ENCODE results near the gene TET3.

TET3 gene

DNA sequence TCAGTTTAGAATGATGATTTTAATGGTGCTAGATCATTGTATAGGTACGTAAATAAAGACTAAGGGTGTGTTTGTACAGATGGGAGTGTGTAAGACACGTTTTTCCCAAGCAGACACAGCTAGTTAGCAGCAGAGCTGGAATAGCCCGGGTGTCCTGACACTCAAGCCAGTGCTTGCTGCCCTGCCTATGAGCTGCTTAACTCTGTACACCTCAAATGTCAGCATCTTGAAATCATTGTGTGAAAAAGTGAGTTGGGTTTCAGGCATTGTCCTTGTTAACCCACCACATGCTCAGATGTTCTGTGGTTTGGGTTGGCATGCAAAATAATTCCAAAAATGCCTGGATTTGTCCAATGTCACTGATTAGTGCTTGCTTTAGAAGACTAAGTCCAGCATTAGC lies 13.0 kb upstream of the TET3 start:
- DNase-seq = no peak
- CTCF ChIA-PET = interaction anchor here (1.0 kb wide), 1 partner anchor 16 kb away, joined by 6 read pairs; no protein-coding TSS in a partner anchor
- peaks cover 4% of the 10 kb centered on the region for H3K27me3 Mint-ChIP-seq
- no peaks in the 10 kb centered on the region for H3K9me3 Mint-ChIP-seq
- H3K27ac Mint-ChIP-seq = peak overlapping the region; percentile 88
- peaks cover 68% of the 10 kb centered on the region for H3K4me1 Mint-ChIP-seq
- H3K36me3 Mint-ChIP-seq = peaks cover 2% of the 10 kb centered on the region
- peak overlapping the region; percentile 38 for H3K4me3 Mint-ChIP-seq

DNA sequence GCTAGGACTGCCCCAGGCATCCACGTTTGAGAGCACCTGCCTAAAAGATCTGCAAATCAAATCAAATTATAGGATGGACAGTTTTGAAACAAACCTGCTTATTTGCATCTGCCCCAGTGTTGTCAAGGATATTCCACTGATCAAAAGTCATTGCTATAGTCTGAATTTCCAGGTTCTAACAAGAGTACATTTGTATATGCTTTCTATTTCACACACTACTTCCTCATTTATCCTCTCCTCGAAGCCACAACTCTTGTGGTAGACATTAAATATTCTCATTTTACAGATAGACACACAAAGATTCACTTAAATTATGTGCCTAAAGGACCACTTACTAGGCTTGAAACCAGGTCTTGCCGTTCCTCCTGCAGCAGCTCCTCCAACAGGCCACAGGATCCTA lies 11.9 kb upstream of the TET3 start:
- Mint-ChIP-seq H3K4me1 (peaks cover 74% of the 10 kb centered on the region), H3K27ac (no peak overlapping the region), H3K4me3 (no peak overlapping the region), H3K36me3 (peaks cover 2% of the 10 kb centered on the region), H3K27me3 (peaks cover 4% of the 10 kb centered on the region), H3K9me3 (no peaks in the 10 kb centered on the region)
- no peak for DNase-seq
- CTCF ChIA-PET = interaction anchor here (1.0 kb wide), 1 partner anchor 15 kb away, joined by 6 read pairs; no protein-coding TSS in a partner anchor

GRCh38 chr2:73975731-73976130 lies 9.0 kb upstream of the TET3 start:
- Mint-ChIP-seq H3K9me3 (no peaks in the 10 kb centered on the region), H3K4me3 (no peak overlapping the region), H3K27me3 (peaks cover 4% of the 10 kb centered on the region), H3K27ac (no peak overlapping the region), H3K4me1 (peaks cover 73% of the 10 kb centered on the region), H3K36me3 (peaks cover 2% of the 10 kb centered on the region)
- DNase-seq = no peak
- CTCF ChIA-PET = no interaction called here

DNA sequence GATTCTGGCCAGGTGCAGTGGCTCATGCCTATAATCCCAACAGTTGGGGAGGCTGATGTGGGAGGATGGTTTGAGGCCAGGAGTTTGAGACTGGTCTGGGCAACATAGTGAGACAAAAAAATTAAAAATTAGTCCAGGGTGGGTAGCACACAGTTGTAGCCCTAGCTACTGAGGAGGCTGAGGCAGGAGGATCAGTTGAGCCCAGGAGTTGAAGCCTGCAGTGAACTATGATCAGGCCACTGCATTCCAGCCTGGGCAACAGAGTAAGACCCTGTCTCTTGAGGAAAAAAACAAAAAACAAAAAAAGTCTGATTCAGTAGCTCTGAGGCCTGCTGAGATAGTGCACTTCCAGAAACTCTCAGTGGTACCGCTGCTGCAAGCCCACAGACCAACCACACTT lies 7.9 kb upstream of the TET3 start:
- Mint-ChIP-seq H3K4me3 (no peak overlapping the region), H3K9me3 (no peaks in the 10 kb centered on the region), H3K4me1 (peaks cover 71% of the 10 kb centered on the region), H3K36me3 (peaks cover 2% of the 10 kb centered on the region), H3K27me3 (peaks cover 13% of the 10 kb centered on the region), H3K27ac (no peak overlapping the region)
- no peak for DNase-seq
- CTCF ChIA-PET = interaction anchor here (1.2 kb wide), 1 partner anchor 38 kb away, joined by 3 read pairs; no protein-coding TSS in a partner anchor

DNA sequence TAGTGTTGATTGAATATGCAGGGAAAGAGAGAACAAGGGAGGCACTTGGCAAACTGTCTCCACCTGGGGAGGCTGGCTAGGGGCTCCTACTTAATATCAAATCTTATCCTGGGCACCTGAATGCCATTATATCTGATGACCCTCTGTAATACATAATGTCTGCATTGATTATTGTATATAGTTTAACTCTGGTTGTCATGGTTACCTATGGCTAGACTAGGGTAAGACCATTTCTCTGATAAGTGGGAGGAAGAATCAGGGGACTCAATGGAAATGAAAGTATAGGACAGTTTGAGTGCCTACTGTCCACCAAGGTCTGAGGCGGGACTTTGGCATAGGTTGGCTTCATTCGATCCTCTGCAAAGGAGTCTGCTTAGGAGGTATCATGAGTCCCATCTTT lies 7.2 kb upstream of the TET3 start:
- peaks cover 68% of the 10 kb centered on the region for H3K4me1 Mint-ChIP-seq
- no peak for DNase-seq
- no peaks in the 10 kb centered on the region for H3K9me3 Mint-ChIP-seq
- H3K27me3 Mint-ChIP-seq = peaks cover 19% of the 10 kb centered on the region
- no peak overlapping the region for H3K27ac Mint-ChIP-seq
- CTCF ChIA-PET = interaction anchor here (1.2 kb wide), 1 partner anchor 39 kb away, joined by 3 read pairs; no protein-coding TSS in a partner anchor
- no peak overlapping the region for H3K4me3 Mint-ChIP-seq
- peaks cover 2% of the 10 kb centered on the region for H3K36me3 Mint-ChIP-seq

DNA sequence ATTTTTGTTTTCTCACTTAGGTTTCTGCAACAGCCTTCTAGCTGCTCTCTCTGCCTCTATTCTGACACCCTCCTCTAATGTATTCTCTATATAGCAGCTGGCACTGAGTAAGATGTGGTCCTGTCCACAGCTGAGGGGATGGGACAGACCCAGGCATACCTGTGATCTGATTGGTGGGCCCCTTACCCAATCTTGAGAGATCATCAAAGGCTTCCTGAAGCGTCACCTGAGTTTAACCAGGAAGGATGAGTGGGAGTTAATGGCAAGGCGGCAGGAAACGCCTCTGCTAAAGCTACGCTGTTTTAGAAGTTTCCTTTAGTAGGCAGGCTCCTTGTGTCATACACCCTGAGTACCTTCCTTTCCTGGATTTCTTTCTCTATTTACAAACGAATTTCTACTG lies 5.7 kb upstream of the TET3 start:
- H3K4me1 Mint-ChIP-seq = peaks cover 74% of the 10 kb centered on the region
- peak; percentile 76 for DNase-seq
- H3K4me3 Mint-ChIP-seq = peak overlapping the region; percentile 8
- CTCF ChIA-PET = interaction anchor here (0.7 to 1.6 kb wide), 3 partner anchors 10 to 151 kb away, joined by 3 to 7 read pairs (median 3); partner anchors contain the start of gene STAMBP
- H3K27me3 Mint-ChIP-seq = peaks cover 30% of the 10 kb centered on the region
- H3K9me3 Mint-ChIP-seq = no peaks in the 10 kb centered on the region
- H3K36me3 Mint-ChIP-seq = peaks cover 2% of the 10 kb centered on the region
- H3K27ac Mint-ChIP-seq = peak overlapping the region; percentile 83

GRCh38 chr2:73979686-73980085 lies 5.0 kb upstream of the TET3 start:
- H3K4me1 Mint-ChIP-seq = peaks cover 75% of the 10 kb centered on the region
- peak overlapping the region; percentile 5 for H3K4me3 Mint-ChIP-seq
- no peaks in the 10 kb centered on the region for H3K36me3 Mint-ChIP-seq
- H3K27ac Mint-ChIP-seq = no peak overlapping the region
- no peaks in the 10 kb centered on the region for H3K9me3 Mint-ChIP-seq
- peaks cover 32% of the 10 kb centered on the region for H3K27me3 Mint-ChIP-seq
- DNase-seq = no peak
- CTCF ChIA-PET = interaction anchor here (0.7 to 1.6 kb wide), 4 partner anchors 10 to 152 kb away, joined by 3 to 7 read pairs (median 3); partner anchors contain the start of gene STAMBP

DNA sequence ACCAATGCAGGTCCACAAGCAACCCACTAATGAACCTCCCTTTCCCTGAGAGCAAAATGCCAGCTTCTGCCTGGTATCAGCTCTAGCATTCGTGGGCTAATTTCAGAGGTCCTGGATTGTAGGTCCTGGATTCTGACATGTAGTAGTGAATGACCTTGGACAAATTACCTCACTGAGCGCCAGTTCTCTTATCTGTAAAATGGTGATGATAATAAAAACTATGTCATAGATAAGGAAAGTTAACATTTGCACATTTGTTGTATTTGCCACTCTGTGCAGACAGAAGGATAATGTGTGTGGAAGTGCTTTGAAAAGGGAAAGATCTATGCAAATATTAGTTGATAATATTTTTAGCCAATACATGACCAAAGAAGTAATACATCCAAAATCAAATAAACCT lies 4.1 kb upstream of the TET3 start:
- peaks cover 33% of the 10 kb centered on the region for H3K27me3 Mint-ChIP-seq
- peak overlapping the region; percentile 63 for H3K4me3 Mint-ChIP-seq
- H3K27ac Mint-ChIP-seq = no peak overlapping the region
- peaks cover 69% of the 10 kb centered on the region for H3K4me1 Mint-ChIP-seq
- CTCF ChIA-PET = interaction anchor here (0.8 to 1.3 kb wide), 3 partner anchors 51 to 156 kb away, joined by 3 read pairs; no protein-coding TSS in a partner anchor
- no peak for DNase-seq
- no peaks in the 10 kb centered on the region for H3K36me3 Mint-ChIP-seq
- no peaks in the 10 kb centered on the region for H3K9me3 Mint-ChIP-seq

DNA sequence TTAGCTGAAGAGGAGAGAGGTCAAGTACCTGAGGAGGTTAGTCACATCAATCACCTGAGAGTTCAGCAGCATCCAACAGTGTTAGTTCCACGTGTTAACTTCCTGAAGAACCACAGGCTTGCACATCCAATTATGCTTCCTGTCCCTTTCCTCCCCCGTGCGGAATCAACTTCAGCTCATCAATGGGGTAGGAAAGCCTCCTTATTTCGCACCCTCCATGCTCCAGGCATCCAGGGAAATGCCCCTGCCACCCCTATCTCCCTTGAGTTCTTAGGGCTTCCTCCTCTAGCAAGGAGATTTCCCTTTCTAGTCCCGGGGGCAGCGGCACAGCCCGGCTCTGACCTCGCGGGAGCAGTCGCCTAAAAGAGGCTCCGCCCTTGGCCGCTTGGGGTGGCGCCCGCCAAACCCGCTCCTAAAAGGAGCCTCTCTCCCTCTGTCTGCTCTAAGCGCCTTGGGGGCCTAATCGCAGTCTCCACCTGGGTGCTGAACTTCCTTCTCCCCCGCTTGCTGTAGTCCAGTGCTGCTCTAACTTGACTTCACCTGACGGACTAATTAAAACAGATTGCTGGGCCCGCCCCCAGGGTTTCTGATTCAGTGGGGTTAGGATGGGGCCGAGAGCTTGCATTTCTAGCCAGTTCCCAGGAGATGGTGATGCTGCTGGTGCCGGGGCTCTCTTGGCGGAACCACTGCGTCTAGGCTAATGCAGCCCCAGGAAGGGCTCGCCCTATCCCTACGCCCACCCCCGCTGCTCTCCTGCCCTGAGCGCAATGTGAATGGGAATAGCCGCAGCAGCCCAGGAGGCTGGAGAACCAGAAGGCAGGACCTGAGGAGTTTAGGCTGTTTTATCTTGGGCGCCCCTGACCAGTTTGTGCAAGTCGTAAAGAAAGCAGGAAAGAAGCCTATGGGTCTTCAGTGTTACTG lies 3.4 kb upstream of the TET3 start:
- peaks cover 33% of the 10 kb centered on the region for H3K27me3 Mint-ChIP-seq
- H3K27ac Mint-ChIP-seq = peak overlapping the region; percentile 20
- H3K4me1 Mint-ChIP-seq = peaks cover 71% of the 10 kb centered on the region
- H3K4me3 Mint-ChIP-seq = peak overlapping the region; percentile 63
- H3K36me3 Mint-ChIP-seq = peaks cover 4% of the 10 kb centered on the region
- no peaks in the 10 kb centered on the region for H3K9me3 Mint-ChIP-seq
- CTCF ChIA-PET = interaction anchor here (0.7 to 1.3 kb wide), 3 partner anchors 52 to 183 kb away, joined by 3 read pairs; no protein-coding TSS in a partner anchor
- peak; percentile 56 for DNase-seq

DNA sequence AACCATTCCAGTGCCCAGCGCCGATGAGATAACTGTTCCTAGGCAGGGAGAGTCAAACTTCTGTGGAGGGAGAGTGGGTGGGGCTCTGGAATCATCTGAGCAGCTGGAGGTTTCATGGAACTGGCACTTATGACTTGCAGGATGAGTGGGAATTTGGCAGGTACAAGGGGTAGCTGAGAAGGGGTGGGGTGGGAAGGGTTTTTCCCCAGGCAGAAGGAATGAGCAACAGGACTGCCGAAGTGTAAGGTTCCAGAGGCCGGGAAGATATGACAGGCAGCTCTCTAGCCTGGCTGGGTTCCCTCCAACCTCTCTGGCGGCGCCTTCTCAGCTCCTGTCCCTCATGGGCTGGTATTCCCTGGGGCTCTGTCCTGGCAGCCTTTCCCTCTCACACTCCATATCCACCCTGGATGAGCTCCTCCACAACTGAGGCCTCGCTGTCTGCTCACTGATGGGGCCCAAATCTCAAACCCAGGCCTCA lies 2.5 kb upstream of the TET3 start:
- Mint-ChIP-seq H3K27ac (no peak overlapping the region), H3K27me3 (peaks cover 33% of the 10 kb centered on the region), H3K9me3 (no peaks in the 10 kb centered on the region), H3K4me1 (peaks cover 74% of the 10 kb centered on the region), H3K36me3 (peaks cover 12% of the 10 kb centered on the region), H3K4me3 (no peak overlapping the region)
- CTCF ChIA-PET = no interaction called here
- no peak for DNase-seq

- peaks cover 78% of the 10 kb centered on the region for H3K4me1 Mint-ChIP-seq
- no peaks in the 10 kb centered on the region for H3K9me3 Mint-ChIP-seq
- no peak for DNase-seq
- CTCF ChIA-PET = no interaction called here
- peaks cover 26% of the 10 kb centered on the region for H3K36me3 Mint-ChIP-seq
- peaks cover 33% of the 10 kb centered on the region for H3K27me3 Mint-ChIP-seq
- peak overlapping the region; percentile 77 for H3K27ac Mint-ChIP-seq
- H3K4me3 Mint-ChIP-seq = peak overlapping the region; percentile 74
Measured at GRCh38 chr2:73983322-73984202, 1.1 kb upstream of the TET3 start.

DNA sequence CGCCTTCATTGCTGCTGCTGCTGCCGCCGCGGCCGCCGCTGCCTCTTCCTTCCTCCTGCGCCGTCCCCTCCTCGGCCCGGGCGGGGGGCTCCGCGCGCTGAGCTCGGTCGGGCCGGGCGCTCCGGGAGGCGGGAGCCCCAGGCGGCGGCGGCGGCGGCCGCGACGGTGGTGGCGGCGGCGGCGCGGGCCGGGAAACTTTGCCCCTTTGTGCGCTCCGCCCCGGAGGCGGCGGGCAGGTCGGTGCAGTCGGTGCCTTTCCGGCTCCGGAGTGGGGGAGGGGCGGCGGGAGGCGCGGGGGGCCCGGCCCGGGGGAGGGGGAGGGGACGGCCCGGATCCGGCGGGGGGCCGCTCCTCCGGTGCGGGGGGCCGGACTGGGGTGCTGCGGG lies 205 bp downstream of the TET3 start:
- no peaks in the 10 kb centered on the region for H3K9me3 Mint-ChIP-seq
- no peak overlapping the region for H3K27ac Mint-ChIP-seq
- peaks cover 33% of the 10 kb centered on the region for H3K27me3 Mint-ChIP-seq
- peaks cover 38% of the 10 kb centered on the region for H3K36me3 Mint-ChIP-seq
- CTCF ChIA-PET = no interaction called here
- peaks cover 77% of the 10 kb centered on the region for H3K4me1 Mint-ChIP-seq
- peak; percentile 77 for DNase-seq
- peak overlapping the region; percentile 47 for H3K4me3 Mint-ChIP-seq

DNA sequence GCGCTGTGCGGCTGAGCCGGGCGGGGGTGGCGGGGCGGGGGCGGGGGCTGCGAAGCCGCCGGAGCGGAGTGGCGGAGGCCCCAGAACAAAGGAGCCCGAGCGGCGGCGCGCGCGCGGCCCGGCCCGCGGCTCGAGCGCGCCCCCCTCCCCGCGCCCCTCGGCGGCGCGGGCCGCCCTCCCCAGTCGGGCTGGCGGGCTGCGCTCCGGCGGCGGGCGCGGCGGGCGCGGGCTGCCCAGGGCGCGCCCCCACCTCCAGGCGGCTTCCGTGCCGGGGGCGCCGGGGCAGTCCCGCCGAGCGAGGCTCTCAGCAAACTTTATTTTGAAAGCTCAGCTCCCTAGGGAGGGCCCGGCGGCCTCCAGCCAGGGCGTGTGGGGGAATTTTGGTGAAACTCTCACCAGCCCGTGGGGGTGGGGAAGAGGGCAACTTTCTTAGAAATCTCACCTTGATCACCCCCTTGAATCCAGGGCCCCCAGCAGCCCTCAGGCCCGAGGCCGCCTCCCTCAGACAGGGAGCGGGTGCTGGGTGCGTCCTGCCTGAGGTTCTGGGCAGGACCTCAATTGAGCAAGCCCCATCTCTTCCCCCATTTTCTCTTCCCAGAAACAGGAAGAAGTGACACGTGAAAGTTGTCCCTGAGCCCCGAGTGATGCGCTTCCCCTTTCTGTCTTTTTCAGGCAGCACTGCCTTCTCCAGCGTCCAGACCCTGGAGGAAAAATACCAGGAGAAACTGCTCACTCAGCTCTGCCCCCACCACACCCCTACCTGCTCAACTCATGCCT lies 786 bp downstream of the TET3 start:
- Mint-ChIP-seq H3K4me1 (peaks cover 75% of the 10 kb centered on the region), H3K27ac (peak overlapping the region; percentile 85), H3K9me3 (peaks cover 4% of the 10 kb centered on the region), H3K27me3 (peaks cover 33% of the 10 kb centered on the region), H3K36me3 (peaks cover 43% of the 10 kb centered on the region), H3K4me3 (peak overlapping the region; percentile 77)
- DNase-seq = peak; percentile 54
- CTCF ChIA-PET = interaction anchor here (1.0 to 1.4 kb wide), 2 partner anchors 47 to 164 kb away, joined by 3 to 4 read pairs; no protein-coding TSS in a partner anchor

Measured in activated naive CD4-positive, alpha-beta T cell treated with anti-CD3 and anti-CD28 coated beads, Interleukin-2, amount 10 ng/mL, durations not matched to agents 7 days and 5 days (primary cell).